ENCODE measurements around the gene RHBDL2.

Gene RHBDL2

DNA sequence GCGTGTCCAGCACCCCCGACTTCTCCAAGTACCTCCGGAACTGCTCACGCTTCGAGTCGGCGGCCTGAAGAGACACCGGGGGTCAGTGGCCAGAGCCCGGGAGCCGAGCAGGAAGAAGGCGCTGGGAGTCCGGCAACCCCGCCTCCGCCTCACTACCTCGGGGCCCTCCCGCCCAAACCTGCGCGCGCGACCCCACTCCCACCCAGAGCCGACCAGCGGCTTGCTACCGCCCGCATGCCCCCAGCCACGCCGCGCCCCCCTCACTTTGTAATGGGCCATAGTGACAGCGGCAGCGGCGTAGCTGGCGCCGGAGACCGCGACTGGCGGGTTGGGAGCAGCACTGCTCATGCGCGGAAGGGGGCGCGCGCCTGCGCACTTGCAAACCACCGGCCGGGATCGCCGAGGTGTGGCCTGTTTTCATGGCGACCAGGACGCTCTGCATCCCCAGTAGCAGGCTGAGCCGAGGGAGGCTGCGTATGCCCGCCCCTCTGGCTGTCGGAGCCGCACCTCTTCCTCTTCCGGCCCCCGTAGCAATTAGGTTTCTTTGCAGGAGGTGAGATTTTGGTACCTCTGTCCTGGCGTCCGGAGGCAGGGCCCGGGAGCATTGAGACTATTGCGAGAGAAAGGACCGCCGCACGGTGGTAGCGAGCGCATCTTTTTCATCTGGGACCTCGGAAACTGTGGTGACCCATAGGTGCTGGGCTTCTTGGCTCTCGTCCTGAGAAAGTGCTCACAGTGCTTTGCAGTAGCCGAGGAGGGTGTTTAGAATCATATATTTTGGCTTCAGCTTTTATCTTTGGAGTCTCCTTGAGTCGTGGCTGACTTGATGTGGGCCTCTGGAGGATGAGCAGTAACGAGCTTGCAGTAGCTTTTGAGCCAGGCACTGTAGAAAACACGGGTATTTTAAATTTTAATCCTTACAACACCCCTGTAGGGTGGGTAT, 68.3 kb downstream of the RHBDL2 start, which contains the start of gene MYCBP:
Gene MYCBP (minus strand): TSS at position 322 of the 943 bp plus-strand sequence. CDS start 43 bp downstream, at position 279.
- Histone ChIP-seq H3K36me3 (no peaks in the 10 kb centered on the region), H3K4me3 (ENCODE audit: low read depth, low read length) (peak within 1 kb of the TSS; percentile 83), H3K27me3 (no peaks in the 10 kb centered on the region), H3K4me1 (no peaks in the 10 kb centered on the region), H3K9me3 (no peaks in the 10 kb centered on the region)
- no peak for TF ChIP-seq CTCF (IDR thresholded peaks at IDR 0.05; ENCODE audit: low read depth, low read length)
- DNase-seq, result peak; percentile 89

DNA sequence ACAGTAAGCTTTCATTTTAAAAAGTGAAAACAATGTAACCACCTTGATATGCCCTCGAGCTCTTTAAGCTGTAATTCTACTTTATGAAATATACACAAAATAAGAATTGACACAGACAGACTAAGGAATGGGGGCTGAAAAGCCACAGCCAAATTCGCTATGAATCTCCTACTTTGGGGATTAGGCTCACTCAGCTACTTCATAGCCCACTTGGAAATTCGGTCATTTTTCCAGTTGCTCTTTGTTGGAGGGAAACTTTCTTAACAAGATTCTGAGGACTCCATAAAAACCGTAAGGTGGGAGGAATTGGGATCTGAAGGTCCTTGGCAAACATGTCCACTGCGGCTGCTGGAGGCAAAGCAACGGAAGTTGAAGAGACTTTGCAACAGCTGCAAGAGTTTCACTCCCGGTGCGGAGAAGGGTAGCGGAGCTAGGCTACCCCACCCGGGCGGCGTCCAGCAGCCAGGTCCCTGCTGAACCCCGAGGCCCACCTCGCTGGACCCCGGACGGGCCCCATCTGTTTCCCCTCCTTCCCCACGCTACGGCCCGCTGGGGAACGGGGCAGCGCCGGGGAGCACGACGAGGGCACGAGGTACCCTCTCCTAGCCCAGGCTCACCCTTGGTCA, 69.1 kb downstream of the RHBDL2 start:
- TF ChIP-seq CTCF (IDR thresholded peaks at IDR 0.05; ENCODE audit: low read depth, low read length), result no peak
- no peaks in the 10 kb centered on the region for H3K27me3 ChIP-seq
- no peaks in the 10 kb centered on the region for H3K4me1 ChIP-seq
- no peaks in the 10 kb centered on the region for H3K9me3 ChIP-seq
- H3K36me3 ChIP-seq, result no peaks in the 10 kb centered on the region
- no peak for DNase-seq
- H3K4me3 ChIP-seq (ENCODE audit: low read depth, low read length), result peak overlapping the region; percentile 83

DNA sequence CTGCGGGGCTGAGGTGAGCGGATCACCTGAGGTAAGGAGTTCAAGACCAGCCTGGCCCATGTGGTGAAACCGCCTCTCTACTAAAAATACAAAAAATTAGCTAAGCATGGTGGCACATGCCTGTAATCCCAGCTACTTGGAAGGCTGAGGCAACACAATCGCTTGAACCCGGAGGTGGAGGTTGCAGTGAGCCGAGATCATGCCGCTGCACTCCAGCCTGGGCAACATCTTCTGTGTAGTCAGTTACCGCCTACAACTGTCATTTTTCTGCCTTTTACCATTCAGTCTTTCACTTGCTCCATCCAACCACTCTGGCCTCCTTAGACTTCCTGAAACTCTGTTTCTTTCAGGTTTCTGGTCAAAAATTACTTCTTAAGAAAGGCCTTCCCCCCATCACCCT, 70.6 kb downstream of the RHBDL2 start:
- Histone ChIP-seq H3K4me1 (no peaks in the 10 kb centered on the region), H3K36me3 (no peaks in the 10 kb centered on the region), H3K9me3 (no peaks in the 10 kb centered on the region), H3K4me3 (ENCODE audit: low read depth, low read length) (no peak overlapping the region), H3K27me3 (no peaks in the 10 kb centered on the region)
- TF ChIP-seq CTCF (IDR thresholded peaks at IDR 0.05; ENCODE audit: low read depth, low read length), result no peak
- no peak for DNase-seq

DNA sequence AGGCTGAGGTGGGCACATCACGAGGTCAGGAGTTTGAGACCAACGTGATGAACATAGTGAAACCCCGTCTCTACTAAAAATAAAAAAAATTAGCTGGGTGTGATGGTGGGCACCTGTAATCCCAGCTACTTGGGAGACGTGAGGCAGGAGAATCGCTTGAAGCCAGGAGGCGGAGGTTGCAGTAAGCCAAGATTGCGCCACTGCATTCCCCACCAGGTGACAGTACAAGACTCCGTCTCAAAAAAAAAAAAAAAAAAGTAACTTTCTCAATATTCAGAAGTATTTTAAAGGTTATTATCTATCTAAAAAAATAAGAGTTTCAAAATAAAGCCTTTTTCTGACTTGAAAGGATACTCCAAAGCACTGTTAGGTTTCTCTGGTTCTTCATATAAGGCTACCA, 74.4 kb downstream of the RHBDL2 start:
- H3K27me3 ChIP-seq, result no peaks in the 10 kb centered on the region
- H3K36me3 ChIP-seq, result no peaks in the 10 kb centered on the region
- DNase-seq, result no peak
- no peaks in the 10 kb centered on the region for H3K4me1 ChIP-seq
- H3K4me3 ChIP-seq (ENCODE audit: low read depth, low read length), result no peak overlapping the region
- no peaks in the 10 kb centered on the region for H3K9me3 ChIP-seq
- TF ChIP-seq CTCF (IDR thresholded peaks at IDR 0.05; ENCODE audit: low read depth, low read length), result no peak

- Histone ChIP-seq H3K27me3 (no peaks in the 10 kb centered on the region), H3K36me3 (no peaks in the 10 kb centered on the region), H3K9me3 (no peaks in the 10 kb centered on the region), H3K4me1 (no peaks in the 10 kb centered on the region), H3K4me3 (ENCODE audit: low read depth, low read length) (no peak overlapping the region)
- TF ChIP-seq CTCF (IDR thresholded peaks at IDR 0.05; ENCODE audit: low read depth, low read length), result no peak
- DNase-seq, result no peak
Measured at GRCh38 chr1:38865112-38865715, 76.4 kb downstream of the RHBDL2 start.
